ENCODE results near the gene ATP9B.
"Not testable (repeated sequence)": the region's sequence is repeated elsewhere in the genome, so short reads cannot be mapped to it uniquely, and the experiment has no call there.

GRCh38 chr18:79327915-79328314 lies 258.7 kb downstream of the ATP9B start:
- not testable (repeated sequence) for TF ChIP-seq CTCF, POLR2A (IDR thresholded peaks at IDR 0.05)

Measured in ovary (tissue), 3 donors.